HepG2 (cell line): ENCODE data around the gene NOX4. TPM values are rescaled to one million over a fixed set of nuclear protein-coding genes. Genes with fewer than 3 reads are reported as not detected.
"Not testable (repeated sequence)": the region's sequence is repeated elsewhere in the genome, so short reads cannot be mapped to it uniquely, and the experiment has no call there.

Experiments
- ATAC-seq: fragments of 200-7000 bp; cut with Tn5 transposase; 3 replicates; pipeline ENCODE4 v1.9.1; 2020; ENCODE audit warnings: mild to moderate bottlenecking, moderate library complexity
- BruUV-seq: library from RNA; stranded (reverse); fragments of 400-500 nt; replicated peaks from 2 replicates; lab custom pipeline; 2021; lab: Mats Ljungman, UMichigan
- CTCF ChIA-PET: fragments of 300-600 bp; formaldehyde crosslinking; extraction: SDS; loops from one replicate; lab custom pipeline; 2021; ENCODE audit warnings: low total read pairs, inconsistent platforms, low intra/inter-chr PET ratio; lab: Yijun Ruan, JAX
- POLR2A ChIA-PET: fragments of 350-600 bp; sonication (Branson Sonifier 250); formaldehyde crosslinking; loops from one replicate; lab custom pipeline; 2020; ENCODE audit warnings: antibody characterized with exemption, inconsistent platforms; lab: Yijun Ruan, JAX
- DNase-seq: peaks from one replicate; pipeline ENCODE4 v3.0.0-alpha.2; 2015; ENCODE audit warnings: low spot score
- FAIRE-seq: peaks from 3 replicates; lab custom pipeline; 2011; peaks lifted over from hg19 to GRCh38; lab: Jason Lieb, UNC
- H2AFZ ChIP-seq: one replicate; pipeline ENCODE4 v1.6.1; 2011; ENCODE audit warnings: low read length, inconsistent platforms
- H3K27ac ChIP-seq: fragments of 300-600 bp; 3 replicates; pipeline ENCODE4 v1.8.0; 2011; ENCODE audit warnings: mixed run types, mild to moderate bottlenecking, mixed read lengths, low read length, inconsistent platforms; ENCODE audit not compliant: insufficient read depth; ENCODE audit errors: extremely low read length
- H3K27me3 ChIP-seq, 2 experiments: fragments of 200-600 bp in 1 of 2; 2 replicates in 1 of 2; 3 replicates in 1 of 2; pipeline versions ENCODE4 v1.6.0 to v1.8.0; 2011; ENCODE audit warnings: low read length in 2 of 2, mild to moderate bottlenecking in 2 of 2, moderate library complexity in 2 of 2, inconsistent platforms in 1 of 2; ENCODE audit not compliant: insufficient read depth in 2 of 2, control insufficient read depth in 1 of 2
- H3K36me3 ChIP-seq, 2 experiments: fragments of 200-600 bp in 1 of 2; replicated peaks in 1 of 2; 2 replicates in 1 of 2; 3 replicates in 1 of 2; pipeline versions ENCODE4 v1.5.1 to v1.8.0; 2011; ENCODE audit warnings: low read length in 2 of 2, inconsistent platforms in 1 of 2; ENCODE audit not compliant: insufficient read depth in 2 of 2, control insufficient read depth in 1 of 2
- H3K4me1 ChIP-seq: 2 replicates; pipeline ENCODE4 v1.5.1; 2012; ENCODE audit warnings: low read length, inconsistent platforms; ENCODE audit not compliant: insufficient read depth
- H3K4me2 ChIP-seq: 2 replicates; pipeline ENCODE4 v1.6.0; 2011; ENCODE audit warnings: low read depth, low read length, inconsistent platforms
- H3K4me3 ChIP-seq, 3 experiments: fragments of 200-600 bp in 1 of 3; sonication (generic), shearing (Covaris generic) in 1 of 3; replicated peaks in 1 of 3; 2 replicates each; pipeline ENCODE4 v1.5.1; 2011 to 2016; ENCODE audit warnings: low read length in 3 of 3, inconsistent platforms in 2 of 3, low read depth in 2 of 3, mild to moderate bottlenecking in 2 of 3, control low read depth in 1 of 3, mixed read lengths in 1 of 3; ENCODE audit not compliant: insufficient read depth in 1 of 3
- H3K79me2 ChIP-seq: one replicate; pipeline ENCODE4 v1.6.1; 2011; ENCODE audit warnings: low read length, inconsistent platforms; ENCODE audit not compliant: insufficient read depth
- H3K9ac ChIP-seq: 2 replicates; pipeline ENCODE4 v1.6.0; 2011; ENCODE audit warnings: mild to moderate bottlenecking, low read depth, low read length, inconsistent platforms; ENCODE audit not compliant: insufficient read depth
- H3K9me3 ChIP-seq: 2 replicates; pipeline ENCODE4 v1.5.1; 2012; ENCODE audit warnings: mild to moderate bottlenecking, low read length
- H4K20me1 ChIP-seq: 2 replicates; pipeline ENCODE4 v1.6.0; 2011; ENCODE audit warnings: inconsistent platforms, mild to moderate bottlenecking, low read length, moderate library complexity; ENCODE audit not compliant: insufficient read depth
- BORCS8-MEF2B ChIP-seq: sonication (generic); formaldehyde crosslinking; IDR thresholded peaks from 2 replicates; pipeline ENCODE4 v1.8.0; 2022; ENCODE audit warnings: mild to moderate bottlenecking, missing genetic modification reagents
- CHD4 ChIP-seq: fragments of 200-600 bp; sonication (generic); IDR thresholded peaks from 2 replicates; pipeline ENCODE4 v1.7.0; 2017; ENCODE audit warnings: mild to moderate bottlenecking, low read length, borderline replicate concordance
- WGBS: methylation state at CpG from one replicate; pipeline ENCODE4 v1.1.6; 2017; ENCODE audit warnings: low lambda C conversion rate; 5-methylcytosine and 5-hydroxymethylcytosine counted together
- in situ Hi-C: cut with HindIII; loops from 2 replicates; pipeline ENCODE4 v1.10.0; 2017; ENCODE audit warnings: low pct_unique_long_range_greater_than_20kb; ENCODE audit not compliant: extremely low pct_ligation_motif_present
- intact Hi-C: fragments of 100-400 bp; cut with micrococcal nuclease; formaldehyde crosslinking; loops from one replicate; pipeline ENCODE4 v1.10.0; 2022; ENCODE audit not compliant: unreplicated experiment
- polyA plus RNA-seq, 8 experiments: library from polyadenylated mRNA; depleted of rRNA in 3 of 8; stranded (reverse) in 7 of 8; unstranded in 1 of 8; fragments of >200 nt; fragmentation: Illumina TruSeq in 4 of 8; extraction: Trizol in 4 of 8; gene quantifications; 2 replicates each; pipeline versions ENCODE4 v1.2.1 to v1.2.3, GENCODE V29; 2011 to 2016; ENCODE audit warnings: low read depth in 4 of 8, missing spikeins in 1 of 8, mixed read lengths in 1 of 8; ENCODE audit not compliant: insufficient read depth in 1 of 8
- total RNA-seq, 5 experiments: library from RNA; depleted of rRNA; stranded (reverse); fragments of >200 nt; fragmentation: Illumina TruSeq; extraction: Trizol; gene quantifications; 2 replicates each; pipeline ENCODE4 v1.2.3, GENCODE V29; 2016; ENCODE audit warnings: low read depth in 1 of 5
- TF ChIP-seq, protein P1 (sequence below): sonication (generic); formaldehyde crosslinking; IDR thresholded peaks from 2 replicates; pipeline ENCODE4 v1.5.0; 2020; ENCODE audit warnings: mild to moderate bottlenecking, missing genetic modification reagents, borderline replicate concordance

The NOX4 gene
- total and polyA plus RNA-seq, 2 of the 13 experiments (the other 11 are each of a cell fraction or from before 2014, with no cell fraction given) = not detected

DNA sequence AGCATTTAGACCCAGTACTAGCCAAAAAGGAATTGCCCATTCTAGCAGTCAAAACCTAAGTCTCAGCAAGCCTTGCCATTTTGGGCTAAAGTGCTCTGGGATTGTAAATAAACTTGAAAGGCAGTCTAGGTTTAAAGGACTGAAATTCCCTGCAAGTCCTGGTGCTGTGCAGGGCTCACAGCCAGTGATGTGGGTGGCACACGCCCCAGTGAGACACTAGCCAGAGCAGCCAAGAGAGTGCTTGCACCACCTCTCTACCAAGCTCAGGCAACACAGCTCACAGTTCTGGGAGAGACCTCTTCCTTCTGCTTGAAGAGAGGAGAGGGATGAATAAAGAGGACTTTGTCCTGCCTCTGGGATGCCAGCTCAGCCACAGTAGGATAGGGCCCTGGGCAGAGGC lies 80.5 kb downstream of the NOX4 start:
- DNase-seq, H3K36me3 ChIP-seq, H3K27ac ChIP-seq, intact Hi-C loops, H3K9ac ChIP-seq, H3K9me3 ChIP-seq, in situ Hi-C loops, H4K20me1 ChIP-seq, H3K4me1 ChIP-seq, H3K4me3 ChIP-seq, H3K79me2 ChIP-seq, BruUV-seq, H3K4me2 ChIP-seq, CTCF ChIA-PET, ATAC-seq, FAIRE-seq, H2AFZ ChIP-seq, POLR2A ChIA-PET, H3K27me3 ChIP-seq: not testable (repeated sequence)
- no CpG with 5 or more reads among the region's 1 CpG for WGBS

DNA sequence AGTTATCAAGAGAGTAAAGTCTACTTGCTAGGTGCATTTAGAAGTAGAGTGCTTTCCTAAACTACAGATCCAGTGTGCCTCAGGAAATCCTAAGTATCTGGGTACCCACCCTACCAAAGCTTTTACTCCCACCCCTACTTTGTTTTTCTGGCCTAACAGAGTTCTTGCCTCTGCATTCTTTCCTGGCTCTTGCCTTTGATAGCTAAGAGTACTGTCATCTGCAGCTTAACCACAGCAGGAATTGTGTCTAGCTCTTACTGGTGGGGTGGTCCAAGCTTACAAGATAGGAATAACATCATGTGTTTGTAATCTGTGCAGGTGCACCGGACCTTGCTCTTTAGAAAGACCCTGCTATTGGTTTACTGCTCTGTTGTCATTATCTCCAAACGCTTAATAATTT lies 82.7 kb downstream of the NOX4 start:
- H3K9me3 ChIP-seq, intact Hi-C loops, H3K9ac ChIP-seq, H2AFZ ChIP-seq, POLR2A ChIA-PET, in situ Hi-C loops, H3K79me2 ChIP-seq, ATAC-seq, BruUV-seq, H3K27me3 ChIP-seq, H3K4me2 ChIP-seq, H3K36me3 ChIP-seq, H3K27ac ChIP-seq, H4K20me1 ChIP-seq, H3K4me1 ChIP-seq, CTCF ChIA-PET, H3K4me3 ChIP-seq, FAIRE-seq, DNase-seq: not testable (repeated sequence)
- WGBS = 0% methylated on average over 2 of the region's 2 CpGs

DNA sequence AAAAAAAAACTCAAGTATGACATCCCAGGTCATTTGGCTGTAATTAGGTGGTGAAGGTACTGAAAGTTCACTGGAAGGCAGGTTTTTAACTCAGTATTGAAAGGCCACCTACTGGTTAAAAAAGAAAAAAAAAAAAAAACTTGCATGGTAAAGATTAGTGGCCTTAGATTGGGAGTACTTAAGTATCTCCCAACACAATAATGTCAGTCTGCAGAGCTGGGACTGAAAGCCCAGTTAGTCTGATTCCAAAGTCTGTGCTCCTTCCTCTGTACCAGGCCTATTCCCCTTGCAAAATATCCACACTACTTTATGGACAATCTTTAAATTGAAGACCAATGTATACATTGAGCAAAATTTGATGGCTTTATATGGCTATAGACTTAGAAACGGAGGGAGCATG lies 85.5 kb downstream of the NOX4 start:
- Histone ChIP-seq H3K9ac (no peak overlapping the region), H2AFZ (no peak overlapping the region), H3K79me2 (no peaks in the 10 kb centered on the region), H3K9me3 (no peaks in the 10 kb centered on the region), H3K36me3 (no peaks in the 10 kb centered on the region), H3K27ac (no peak overlapping the region), H3K27me3 (no peaks in the 10 kb centered on the region), H3K4me2 (no peak overlapping the region), H4K20me1 (no peaks in the 10 kb centered on the region), H3K4me3 (no peak overlapping the region), H3K4me1 (no peaks in the 10 kb centered on the region)
- no peak for FAIRE-seq
- DNase-seq = no peak
- ATAC-seq = peak; percentile 57; the same call in 2 of the 3 replicates
- BruUV-seq = no TSS peak
- 0% methylated on average over 1 of the region's 1 CpG for WGBS
- ChIA-PET POLR2A (no interaction called here), CTCF (no interaction called here)
- in situ Hi-C loops (no loop called here), intact Hi-C loops (no loop called here)
- TF ChIP-seq CHD4 (no peak), BORCS8-MEF2B (CRISPR knock-in tag) (no peak)
- TF ChIP-seq, protein P1, sequence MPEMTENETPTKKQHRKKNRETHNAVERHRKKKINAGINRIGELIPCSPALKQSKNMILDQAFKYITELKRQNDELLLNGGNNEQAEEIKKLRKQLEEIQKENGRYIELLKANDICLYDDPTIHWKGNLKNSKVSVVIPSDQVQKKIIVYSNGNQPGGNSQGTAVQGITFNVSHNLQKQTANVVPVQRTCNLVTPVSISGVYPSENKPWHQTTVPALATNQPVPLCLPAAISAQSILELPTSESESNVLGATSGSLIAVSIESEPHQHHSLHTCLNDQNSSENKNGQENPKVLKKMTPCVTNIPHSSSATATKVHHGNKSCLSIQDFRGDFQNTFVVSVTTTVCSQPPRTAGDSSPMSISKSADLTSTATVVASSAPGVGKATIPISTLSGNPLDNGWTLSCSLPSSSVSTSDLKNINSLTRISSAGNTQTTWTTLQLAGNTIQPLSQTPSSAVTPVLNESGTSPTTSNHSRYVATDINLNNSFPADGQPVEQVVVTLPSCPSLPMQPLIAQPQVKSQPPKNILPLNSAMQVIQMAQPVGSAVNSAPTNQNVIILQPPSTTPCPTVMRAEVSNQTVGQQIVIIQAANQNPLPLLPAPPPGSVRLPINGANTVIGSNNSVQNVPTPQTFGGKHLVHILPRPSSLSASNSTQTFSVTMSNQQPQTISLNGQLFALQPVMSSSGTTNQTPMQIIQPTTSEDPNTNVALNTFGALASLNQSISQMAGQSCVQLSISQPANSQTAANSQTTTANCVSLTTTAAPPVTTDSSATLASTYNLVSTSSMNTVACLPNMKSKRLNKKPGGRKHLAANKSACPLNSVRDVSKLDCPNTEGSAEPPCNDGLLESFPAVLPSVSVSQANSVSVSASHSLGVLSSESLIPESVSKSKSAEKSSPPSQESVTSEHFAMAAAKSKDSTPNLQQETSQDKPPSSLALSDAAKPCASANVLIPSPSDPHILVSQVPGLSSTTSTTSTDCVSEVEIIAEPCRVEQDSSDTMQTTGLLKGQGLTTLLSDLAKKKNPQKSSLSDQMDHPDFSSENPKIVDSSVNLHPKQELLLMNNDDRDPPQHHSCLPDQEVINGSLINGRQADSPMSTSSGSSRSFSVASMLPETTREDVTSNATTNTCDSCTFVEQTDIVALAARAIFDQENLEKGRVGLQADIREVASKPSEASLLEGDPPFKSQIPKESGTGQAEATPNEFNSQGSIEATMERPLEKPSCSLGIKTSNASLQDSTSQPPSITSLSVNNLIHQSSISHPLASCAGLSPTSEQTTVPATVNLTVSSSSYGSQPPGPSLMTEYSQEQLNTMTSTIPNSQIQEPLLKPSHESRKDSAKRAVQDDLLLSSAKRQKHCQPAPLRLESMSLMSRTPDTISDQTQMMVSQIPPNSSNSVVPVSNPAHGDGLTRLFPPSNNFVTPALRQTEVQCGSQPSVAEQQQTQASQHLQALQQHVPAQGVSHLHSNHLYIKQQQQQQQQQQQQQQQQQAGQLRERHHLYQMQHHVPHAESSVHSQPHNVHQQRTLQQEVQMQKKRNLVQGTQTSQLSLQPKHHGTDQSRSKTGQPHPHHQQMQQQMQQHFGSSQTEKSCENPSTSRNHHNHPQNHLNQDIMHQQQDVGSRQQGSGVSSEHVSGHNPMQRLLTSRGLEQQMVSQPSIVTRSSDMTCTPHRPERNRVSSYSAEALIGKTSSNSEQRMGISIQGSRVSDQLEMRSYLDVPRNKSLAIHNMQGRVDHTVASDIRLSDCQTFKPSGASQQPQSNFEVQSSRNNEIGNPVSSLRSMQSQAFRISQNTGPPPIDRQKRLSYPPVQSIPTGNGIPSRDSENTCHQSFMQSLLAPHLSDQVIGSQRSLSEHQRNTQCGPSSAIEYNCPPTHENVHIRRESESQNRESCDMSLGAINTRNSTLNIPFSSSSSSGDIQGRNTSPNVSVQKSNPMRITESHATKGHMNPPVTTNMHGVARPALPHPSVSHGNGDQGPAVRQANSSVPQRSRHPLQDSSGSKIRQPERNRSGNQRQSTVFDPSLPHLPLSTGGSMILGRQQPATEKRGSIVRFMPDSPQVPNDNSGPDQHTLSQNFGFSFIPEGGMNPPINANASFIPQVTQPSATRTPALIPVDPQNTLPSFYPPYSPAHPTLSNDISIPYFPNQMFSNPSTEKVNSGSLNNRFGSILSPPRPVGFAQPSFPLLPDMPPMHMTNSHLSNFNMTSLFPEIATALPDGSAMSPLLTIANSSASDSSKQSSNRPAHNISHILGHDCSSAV = no peak
